HG03521 (cell line): ENCODE data around the gene TAX1BP3.
A peak's percentile ranks its signal among the peaks of the same experiment; 100 is the strongest.

ENCODE experiments used
- ATAC-seq: cut with Tn5 transposase; IDR thresholded peaks from one replicate; pipeline ENCODE4 v1.9.1; 2021; ENCODE audit warnings: mild to moderate bottlenecking, moderate library complexity; ENCODE audit not compliant: unreplicated experiment

The TAX1BP3 gene

GRCh38 chr17:3688852-3689261 lies 20.5 kb upstream of the TAX1BP3 start:
- no peak for ATAC-seq

DNA sequence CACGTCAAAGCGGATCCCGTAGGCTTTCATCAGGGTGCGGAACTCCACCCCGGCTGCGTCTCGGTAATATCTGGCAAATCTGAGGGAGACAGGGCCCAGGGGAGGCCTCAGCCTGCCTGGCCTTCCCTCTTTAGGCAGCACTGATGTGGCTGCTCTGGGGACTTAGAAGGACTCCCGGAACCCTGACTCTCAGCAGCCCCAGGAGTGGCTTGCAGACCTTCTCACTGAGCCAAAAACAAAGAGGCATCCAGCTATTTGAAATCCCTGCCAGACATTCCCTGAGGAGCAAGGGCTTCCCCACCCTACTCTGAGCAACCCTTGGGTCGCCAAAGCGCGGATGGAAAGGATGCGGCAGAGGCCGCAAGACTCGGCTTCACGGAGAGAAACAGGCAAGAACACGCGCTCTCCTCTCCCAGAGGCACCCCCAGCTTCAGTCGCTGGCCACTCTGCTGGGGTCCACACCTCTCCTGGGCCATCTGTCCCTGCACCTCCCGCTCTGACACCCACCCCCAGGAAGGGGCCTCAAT lies 19.7 kb upstream of the TAX1BP3 start:
- ATAC-seq: no peak

DNA sequence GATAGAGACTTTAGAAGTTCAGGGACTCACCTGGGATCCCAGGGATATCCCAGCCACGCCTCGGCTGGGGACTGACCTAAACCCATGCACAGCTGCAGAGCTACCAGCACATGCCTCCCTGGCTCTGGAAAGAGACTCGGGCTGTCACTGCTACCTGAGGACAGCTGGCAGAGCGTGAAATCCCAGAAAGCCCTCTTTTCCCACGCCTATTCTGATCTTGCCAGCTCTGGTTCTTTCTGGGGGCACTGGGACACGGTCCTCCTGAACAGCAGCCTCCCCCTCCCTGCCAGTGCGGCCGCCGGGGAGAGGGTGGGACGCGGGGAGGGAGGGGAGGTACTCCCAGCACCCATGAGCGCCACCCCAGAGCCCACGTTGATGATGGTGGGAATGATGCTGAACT lies 16.8 kb upstream of the TAX1BP3 start:
- no peak for ATAC-seq

DNA sequence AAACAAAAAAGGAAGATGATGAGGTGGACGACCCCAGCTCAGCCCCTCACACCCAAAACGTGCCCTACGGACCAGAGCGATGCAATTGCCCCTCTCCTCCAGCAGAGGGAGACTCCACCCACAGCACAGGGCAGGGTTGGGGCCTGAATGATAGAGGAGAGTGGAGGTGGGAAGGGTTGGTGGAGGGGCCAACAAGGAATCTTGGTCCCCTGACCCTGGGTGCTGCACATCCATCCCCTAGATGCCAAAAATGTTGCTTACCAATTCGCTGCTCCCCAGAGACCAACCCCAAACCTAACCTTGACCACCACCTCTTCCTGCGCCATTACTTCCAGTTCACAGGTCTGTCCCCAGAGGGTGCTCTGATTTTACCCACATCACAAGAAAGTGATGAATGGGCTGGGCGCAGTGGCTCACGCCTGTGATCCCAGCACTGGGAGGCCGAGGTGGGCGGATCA lies 14.7 kb upstream of the TAX1BP3 start:
- ATAC-seq: peak; percentile 50

DNA sequence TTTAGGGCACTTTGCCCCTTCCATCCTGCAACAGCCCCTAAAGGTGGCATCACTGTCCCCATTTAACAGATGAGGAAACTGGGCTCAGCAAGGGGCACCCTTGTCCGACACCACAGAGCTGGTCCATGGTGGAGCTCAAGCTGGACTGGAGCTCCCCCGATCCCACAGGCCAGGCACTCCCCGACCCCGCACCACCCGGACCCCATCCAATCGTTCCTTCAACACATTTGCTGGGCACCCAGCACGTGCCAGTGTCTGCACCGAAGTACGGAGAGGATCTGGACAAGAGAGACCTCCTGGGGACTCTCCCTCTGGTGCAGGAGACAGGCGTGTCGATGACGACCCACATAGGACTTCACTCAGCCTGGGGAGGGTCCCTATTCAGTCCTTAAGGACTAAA lies 13.7 kb upstream of the TAX1BP3 start:
- ATAC-seq: no peak

DNA sequence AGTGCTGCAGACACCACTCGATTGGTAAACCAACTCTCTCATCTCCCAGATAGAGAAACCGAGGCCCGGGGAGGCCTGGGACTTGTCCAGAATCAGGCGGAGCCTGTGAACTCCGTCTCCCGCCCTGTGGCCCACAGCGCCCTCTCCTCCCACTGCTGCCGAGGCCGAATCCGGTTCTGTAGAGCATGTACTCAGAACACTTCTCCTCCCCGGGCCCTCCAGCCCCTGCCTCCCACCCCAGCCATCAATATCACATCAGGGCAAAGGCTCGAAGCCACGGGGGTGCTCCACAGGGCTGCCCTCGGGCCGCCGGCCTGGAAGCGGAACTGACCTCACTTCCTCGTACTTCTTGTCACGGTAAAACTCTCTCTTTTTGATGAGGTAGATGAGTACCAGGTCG lies 13.2 kb upstream of the TAX1BP3 start:
- ATAC-seq: no peak

DNA sequence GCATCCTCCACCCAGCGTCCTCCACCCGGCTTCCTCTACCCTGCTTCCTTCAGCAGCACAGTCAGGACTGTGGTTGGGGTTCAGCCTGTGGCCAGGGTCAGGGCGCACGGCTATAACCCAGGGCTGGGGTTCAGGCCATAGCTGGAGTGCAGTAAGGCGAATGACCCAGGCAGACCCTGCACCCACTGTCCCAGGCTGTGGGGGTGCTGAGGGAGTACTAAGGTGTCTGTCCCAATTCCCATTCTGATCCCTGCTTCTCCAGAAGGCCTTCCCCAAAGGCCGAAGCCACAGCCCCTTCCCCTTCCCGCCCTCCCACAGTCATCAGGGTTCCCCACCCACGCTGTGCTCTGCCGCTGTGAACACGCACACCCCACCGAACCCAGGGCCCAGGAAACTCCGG lies 12.7 kb upstream of the TAX1BP3 start:
- ATAC-seq: no peak

- ATAC-seq: no peak
These were observed 11.3 kb upstream of the TAX1BP3 start for GRCh38 chr17:3679531-3680126.

- ATAC-seq: no peak
These were observed 10.6 kb upstream of the TAX1BP3 start for GRCh38 chr17:3678821-3679530.

DNA sequence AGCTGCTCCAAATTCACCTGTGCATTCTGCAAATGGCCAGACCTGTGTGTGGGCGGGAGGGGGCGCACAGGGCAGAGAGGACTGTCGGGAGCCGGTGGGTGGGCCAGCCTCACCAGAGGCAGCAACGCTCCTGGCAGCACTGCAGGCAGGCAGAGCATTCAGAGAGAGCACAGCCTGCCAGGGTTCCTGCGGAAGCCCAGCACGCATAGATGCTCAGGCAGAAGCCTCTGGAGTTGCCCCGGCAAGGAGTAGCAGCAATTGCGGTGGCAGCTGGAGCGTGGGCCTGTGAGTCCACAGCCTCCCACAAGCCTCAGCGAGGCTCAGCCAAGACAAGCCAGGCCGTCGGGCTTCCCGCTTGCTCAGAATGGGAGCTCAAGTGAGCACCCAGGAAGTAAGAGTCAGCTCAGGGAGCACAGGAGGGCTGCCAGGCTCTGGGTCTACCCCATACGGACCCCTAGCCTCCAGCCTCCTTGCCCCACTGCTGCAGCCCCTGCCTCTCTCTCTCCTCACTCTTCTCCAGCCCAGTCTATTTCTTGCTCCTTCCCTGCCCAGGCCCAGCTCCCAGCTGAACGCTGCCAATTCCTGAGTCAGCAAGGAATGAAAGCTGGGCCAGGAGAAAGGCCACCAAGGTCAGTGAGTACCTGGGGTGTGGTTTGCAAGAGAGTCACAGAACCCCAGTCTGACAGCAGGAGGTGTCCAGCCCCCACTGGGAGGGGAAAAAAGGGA lies 9.9 kb upstream of the TAX1BP3 start:
- no peak for ATAC-seq

DNA sequence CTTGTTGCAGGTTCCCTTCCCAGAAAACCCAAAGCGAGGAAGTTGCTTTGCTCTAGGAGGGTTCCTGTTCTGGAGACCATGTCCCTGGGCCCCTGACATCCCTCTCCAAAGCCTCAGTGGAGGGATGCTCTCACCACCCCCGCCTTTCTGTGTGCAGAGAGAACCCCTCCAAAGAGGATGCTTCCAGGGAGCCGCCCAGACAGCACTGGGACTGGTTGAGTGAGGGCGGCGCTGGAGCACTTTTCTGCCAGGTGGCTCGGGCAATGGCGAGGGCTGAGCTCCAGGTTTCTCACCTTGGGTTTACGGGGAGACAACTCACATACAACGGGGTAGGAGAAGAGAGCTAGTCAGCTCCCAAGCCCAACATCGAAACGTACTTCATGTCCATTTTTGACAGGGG lies 7.5 kb upstream of the TAX1BP3 start:
- no peak for ATAC-seq

GRCh38 chr17:3672571-3672970 lies 4.2 kb upstream of the TAX1BP3 start:
- ATAC-seq: no peak

GRCh38 chr17:3669548-3669947 lies 1.2 kb upstream of the TAX1BP3 start:
- no peak for ATAC-seq

DNA sequence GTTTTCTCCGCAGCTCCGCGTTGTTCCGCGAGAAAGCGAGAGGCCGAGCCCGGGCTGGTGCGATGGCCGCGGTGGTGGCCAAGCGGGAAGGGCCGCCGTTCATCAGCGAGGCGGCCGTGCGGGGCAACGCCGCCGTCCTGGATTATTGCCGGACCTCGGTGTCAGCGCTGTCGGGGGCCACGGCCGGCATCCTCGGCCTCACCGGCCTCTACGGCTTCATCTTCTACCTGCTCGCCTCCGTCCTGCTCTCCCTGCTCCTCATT lies 638 bp upstream of the TAX1BP3 start:
- ATAC-seq: no peak

- ATAC-seq: peak; percentile 10
These were observed 756 bp downstream of the TAX1BP3 start for GRCh38 chr17:3667366-3668278.

- ATAC-seq: no peak
These were observed 1.9 kb downstream of the TAX1BP3 start for GRCh38 chr17:3666516-3666915.

DNA sequence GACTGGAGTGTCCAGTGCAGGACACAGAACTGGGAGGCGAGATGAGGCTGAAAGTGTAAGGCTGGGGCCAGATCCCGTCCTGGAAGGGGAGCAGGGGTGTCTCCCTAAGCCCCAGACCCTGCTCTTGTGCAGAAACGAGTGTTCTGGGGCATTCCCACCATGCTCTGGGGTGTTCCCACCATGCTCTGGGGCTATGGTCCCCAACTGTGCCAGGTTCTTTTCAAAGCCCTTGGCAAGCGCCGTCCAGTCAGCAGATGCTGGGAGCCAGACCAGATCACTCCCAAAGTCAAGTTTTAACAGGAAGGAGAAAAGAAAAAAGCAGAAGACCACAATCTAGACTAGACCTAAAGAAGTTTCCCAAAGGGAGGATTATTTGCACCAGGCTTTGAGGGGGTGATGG lies 2.5 kb downstream of the TAX1BP3 start:
- ATAC-seq: no peak

- no peak for ATAC-seq
These were observed 5.0 kb downstream of the TAX1BP3 start for GRCh38 chr17:3663102-3664011.

DNA sequence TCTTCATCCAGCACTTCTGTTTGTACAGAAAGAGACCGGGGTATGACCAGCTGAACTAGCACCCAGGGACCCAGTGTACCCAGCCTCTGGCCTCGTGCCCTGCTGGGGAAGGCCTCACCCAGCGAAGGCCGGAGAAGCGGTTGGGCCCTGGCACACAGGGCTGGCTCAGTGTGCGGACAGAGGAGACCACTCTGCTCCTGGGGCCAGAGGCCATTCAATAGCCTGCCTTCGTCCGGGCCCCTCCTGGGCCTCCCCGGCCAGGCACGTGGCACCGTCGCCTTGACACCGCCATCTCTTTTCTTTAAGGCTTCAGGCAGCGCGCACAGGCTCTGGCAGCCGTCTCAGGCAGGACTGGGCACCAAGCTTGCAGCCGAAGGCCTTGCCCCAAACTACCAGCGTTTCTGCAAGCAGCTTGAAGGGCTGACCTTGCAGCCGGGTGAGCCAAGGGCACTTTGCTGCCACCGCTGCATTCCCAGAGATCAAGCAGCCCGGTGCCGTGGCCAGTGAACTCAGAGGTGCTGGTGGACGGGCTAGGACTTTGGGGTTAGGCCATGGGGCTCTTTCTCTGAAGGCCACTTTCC lies 8.0 kb downstream of the TAX1BP3 start:
- no peak for ATAC-seq
